Occipital lobe (tissue), 2 donors: ENCODE results near the gene CHRNB1. TPM values are rescaled to one million over a fixed set of nuclear protein-coding genes. Genes with fewer than 3 reads are reported as not detected.
A peak's percentile ranks its signal among the peaks of the same experiment; 100 is the strongest.
"Not testable (repeated sequence)": the region's sequence is repeated elsewhere in the genome, so short reads cannot be mapped to it uniquely, and the experiment has no call there.

Source experiments
- DNase-seq: peaks from one replicate; lab custom pipeline; 2025; lab: John Stamatoyannopoulos, UW
- total RNA-seq: library from RNA; depleted of rRNA; stranded (reverse); fragments of >200 nt; gene quantifications from one replicate; pipeline ENCODE4 v1.2.3, GENCODE V29; 2014

Gene CHRNB1
- total RNA-seq, 1 donor from 2014 or later = 17.2 TPM

DNA sequence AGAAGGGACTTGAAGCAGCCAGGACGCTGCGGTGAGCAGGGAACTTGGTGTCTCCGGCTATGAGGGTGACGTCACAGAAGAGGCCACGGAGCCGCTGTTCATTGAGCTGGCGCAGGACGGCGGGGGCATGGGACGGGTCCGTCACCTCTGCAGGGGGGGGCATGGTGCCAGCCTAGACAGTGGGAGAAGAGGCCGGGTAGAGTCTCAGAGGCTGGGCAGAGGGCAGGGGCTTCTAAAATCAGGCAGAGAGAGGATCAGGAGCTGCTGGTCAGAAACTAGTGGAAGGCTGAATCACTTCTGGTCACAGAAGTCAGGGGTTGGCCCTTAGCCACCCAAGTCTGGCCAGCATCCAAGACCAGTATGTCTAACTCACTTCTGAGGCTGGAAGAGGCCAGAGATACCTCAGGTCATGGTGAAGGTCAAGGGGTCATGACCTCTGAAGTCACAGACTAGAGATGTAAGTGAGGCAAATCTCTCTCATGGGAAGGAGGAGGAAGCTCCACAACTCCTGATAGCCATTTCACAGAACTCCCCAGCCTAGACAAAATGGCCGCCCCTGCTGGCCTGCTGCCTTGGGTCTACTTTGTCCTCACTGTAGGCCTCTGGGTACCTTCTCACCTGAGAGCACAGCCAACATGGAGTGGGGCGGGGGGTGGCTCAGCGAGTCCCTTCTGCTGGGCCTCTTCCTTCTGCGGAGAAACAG is 21.9 kb downstream of the CHRNB1 start:
- DNase-seq = no peak

DNA sequence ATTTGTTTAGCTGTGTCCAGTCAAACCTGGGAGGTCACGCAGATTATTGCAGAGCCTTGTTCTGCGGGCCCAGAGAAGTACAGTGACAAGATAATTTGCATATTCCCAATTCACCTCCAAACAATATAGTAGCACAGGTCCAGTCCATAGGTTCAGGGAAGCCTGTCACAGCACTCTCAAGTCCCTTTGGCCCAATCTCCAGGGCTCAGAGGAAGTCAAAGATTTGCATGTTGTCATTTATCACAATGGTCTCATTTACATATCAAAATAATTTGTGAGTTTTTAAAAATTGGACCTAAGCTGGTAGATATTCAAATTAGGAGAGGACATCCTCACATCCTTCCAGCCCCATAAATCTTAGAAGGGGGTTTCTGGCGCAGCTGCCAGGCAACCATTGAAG is 22.6 kb downstream of the CHRNB1 start:
- no peak for DNase-seq

DNA sequence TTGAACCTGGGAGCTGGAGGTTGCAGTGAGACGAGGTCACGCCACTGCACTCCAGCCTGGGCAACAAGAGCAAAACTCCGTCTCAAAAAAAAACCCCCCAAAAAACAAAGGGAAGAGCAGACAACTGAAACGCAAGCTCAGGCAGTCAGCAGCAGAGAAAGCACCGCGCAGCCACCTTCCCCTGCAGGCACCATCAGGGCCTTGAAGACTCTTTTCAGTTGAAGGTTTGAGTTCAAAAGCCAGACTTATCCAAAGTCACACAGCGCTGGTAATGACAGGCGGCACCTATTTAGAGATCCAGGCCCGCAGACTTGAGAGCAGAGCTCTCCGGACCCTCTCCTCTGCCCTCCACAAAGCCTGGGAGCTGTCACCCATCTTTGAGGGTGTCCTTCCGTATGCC is 23.4 kb downstream of the CHRNB1 start:
- DNase-seq = no peak

DNA sequence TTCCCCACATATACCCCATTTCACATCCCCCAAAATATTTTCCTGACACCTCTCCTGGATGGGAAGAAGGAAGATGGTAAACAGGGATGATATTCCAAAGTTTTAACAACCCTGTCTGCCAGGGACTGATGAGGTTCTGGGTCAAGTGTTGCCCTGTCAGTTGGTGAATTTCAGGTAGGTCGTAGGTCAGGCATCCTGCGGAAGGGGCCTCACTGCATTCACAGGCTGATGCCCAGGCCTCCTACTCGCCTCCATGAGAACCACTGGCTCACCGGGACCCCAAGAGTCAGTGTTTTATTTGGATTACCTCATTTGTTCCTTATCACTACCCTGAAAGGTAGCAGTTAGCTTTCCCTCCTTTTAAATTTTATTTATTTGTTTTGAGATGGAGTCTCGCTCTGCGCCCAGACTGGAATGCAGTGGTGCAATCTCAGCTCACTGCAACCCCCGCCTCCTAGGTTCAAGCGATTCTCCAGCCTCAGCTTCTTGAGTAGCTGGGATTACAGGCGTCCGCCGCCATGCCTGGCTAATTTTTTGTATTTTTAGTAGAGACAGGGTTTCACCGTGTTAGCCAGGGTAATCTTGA is 24.0 kb downstream of the CHRNB1 start:
- DNase-seq = no peak

DNA sequence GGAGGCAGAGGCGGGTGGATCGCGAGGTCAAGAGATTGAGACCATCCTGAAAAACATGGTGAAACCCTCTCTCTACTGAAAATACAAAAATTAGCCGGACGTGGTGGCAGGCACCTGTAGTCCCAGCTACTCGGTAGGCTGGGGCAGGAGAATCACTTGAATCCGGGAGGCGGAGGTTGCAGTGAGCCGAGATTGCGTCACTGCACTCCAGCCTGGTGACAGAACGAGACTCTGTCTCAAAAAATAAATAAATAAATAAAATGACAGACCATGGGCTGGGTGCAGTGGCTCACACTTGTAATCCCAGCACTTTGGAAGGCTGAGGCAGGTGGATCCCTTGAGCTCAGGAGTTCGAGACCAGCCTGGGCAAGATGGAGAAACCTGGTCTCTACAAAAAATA is 25.0 kb downstream of the CHRNB1 start:
- not testable (repeated sequence) for DNase-seq

DNA sequence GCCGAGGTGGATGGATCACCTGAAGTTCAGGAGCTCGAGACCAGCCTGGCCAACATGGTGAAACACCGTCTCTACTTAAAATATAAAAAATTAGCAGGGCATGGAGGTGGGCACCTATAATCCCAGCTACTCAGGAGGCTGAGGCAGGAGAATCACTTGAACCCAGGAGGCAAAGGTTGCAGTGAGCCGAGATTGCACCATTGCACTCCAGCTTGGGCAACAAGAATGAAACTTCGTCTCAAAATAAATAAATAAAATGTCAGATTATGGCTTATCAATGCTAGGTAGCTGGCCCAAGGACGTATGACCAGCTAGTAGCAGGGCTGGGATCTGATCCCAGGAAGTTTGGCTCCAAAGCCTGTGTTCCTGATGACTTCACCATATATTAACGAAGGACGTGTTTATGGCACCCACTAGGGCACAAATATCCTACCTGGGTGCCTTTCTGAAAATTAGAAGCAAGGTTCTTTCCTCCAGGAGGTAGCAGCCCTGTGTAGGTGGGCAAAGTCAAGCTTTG is 25.7 kb downstream of the CHRNB1 start:
- not testable (repeated sequence) for DNase-seq

DNA sequence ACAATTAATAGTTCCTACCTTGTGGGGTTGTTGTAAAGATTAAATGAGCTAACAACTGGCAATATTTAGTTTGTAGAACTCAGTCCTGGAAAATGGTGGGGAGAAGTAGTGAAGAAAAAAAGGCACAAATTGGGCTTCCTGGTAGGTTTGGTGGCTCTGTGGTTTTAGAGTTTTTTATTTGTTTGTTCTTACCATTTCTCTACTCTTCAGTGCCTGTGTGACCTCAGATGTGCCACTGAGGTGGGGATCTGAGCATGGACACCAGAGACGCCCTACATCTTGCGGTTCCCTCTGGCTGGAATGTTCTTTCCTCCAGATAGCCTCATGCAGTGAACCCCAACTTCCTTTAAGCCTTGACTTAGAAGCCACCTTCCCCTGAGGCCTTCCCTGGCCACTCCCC is 26.9 kb downstream of the CHRNB1 start:
- DNase-seq = no peak

DNA sequence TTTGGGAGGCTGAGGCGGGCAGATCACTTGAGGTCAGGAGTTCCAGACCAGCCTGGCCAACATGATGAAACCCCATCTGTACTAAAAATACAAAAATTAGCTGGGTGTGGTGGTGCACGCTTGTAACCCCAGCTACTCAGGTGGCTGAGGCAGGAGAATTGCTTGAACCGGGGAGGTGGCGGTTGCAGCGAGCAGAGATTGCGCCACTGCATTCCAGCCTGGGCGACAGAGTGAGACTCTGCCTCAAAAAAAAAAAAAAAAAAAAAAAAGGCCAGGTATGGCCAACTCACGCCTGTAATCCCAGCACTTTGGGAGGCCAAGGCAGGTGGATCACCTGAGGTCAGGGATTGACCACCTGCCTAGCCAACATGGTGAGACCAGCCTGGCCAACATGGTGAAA is 29.9 kb downstream of the CHRNB1 start:
- not testable (repeated sequence) for DNase-seq

DNA sequence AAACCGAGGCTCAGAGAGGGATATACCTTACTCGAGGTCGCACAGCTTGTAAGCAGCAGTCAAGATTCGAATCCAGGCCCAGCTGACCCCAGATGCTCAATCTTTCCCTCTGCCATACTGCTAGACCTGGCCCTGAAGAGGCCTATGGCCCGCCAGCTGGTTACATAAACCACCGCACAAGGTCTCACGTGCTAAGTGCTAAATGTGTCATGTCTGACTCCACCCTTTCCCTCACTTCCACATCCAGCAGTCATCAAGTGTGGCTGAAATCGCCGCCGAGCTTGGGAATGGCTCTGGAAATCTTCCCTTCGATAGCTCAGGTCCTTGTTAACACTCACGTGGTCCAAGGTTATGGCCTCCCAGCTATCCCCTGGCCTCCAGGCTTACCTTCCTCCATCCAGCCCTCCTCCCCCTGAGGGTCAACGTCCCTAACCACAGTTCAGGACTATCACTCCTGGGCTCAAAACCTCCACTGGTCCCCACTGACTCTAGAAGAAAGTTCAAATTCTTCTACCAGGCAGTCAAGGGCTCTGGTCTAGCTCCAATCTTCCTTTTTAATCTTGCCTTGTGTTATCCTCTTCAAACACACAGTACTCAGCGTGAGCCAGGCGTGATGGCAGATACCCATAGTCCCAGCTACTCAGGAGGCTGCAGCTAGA is 31.0 kb downstream of the CHRNB1 start:
- DNase-seq = no peak

DNA sequence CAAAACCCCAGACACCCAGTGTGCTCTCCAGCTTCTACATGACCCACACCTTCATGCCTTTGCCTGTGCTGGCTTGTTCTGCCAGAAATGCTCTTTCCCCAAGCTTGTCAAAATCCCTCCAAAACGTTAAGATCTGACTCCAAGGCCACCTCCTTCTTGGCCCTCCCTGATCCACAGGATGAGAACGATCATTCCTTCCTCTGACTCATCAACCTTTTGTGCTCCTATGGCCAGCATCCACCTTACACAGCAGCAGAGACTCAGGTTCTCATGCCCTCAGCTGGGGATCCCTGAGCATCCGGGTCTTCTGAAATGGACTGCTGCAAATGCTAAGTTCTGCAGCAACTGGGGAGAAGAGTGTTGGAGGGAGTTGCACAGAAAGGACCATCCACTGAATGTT is 31.6 kb downstream of the CHRNB1 start:
- DNase-seq = no peak

DNA sequence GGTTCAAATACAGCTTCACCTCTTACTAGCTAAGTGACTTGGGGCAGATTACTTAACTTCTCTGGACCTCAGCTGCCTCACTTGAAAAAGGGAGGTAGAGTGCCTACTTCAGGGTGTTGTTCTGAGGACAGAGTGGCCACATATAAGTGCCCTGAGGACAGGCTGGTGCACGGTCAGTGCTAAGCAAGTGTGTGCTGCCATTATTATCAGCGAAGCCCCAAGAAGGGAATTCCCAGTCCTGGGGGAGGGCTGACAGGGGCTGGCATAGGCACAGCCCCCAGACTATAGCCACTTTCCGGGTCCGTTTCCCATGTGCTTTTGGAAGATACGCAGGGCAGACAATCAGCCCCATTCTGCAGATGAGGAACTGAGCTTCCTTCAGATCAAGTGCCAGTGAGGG is 32.1 kb downstream of the CHRNB1 start:
- no peak for DNase-seq

DNA sequence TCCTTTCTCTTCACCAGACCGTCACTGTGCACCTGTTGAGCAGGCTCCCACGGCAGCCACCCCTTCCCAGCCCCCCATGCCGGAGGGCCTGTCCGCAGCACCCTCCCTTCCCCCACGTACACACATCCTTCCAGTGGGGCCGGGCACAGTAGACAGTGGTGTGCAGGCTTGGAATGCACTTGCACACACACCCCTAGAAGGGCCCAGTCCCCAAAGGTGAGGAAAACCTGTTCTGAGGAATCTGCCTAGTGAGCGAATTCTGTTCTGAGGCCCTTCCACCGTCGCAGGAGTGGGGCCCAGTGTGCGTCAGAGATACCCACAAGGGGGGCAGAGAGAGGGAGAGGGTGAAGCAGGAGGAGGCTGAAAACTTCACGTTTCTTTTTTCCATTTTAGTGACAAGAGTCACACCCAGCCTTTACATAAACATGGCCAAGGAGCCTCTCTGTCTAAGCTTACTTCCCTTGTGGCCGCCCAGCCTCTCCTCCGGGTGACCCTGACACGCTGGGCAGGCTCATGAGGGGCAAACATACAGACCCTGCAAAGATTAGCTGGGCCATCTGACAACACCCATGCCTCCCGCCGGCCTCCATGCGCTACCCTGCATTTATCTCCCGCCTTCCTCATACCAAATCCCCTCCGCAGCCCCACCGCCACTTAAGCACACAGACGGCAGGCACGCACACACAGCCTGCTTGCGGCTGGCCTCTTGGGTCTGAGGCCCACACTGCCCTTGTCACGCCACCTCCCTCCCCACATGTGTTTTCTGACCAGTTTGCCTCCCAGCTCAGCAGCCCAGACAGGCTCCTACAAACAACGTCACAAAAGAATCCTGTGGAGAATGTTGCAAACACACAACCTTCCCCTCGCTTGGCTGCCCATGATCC is 32.8 kb downstream of the CHRNB1 start:
- peak; percentile 45 for DNase-seq

DNA sequence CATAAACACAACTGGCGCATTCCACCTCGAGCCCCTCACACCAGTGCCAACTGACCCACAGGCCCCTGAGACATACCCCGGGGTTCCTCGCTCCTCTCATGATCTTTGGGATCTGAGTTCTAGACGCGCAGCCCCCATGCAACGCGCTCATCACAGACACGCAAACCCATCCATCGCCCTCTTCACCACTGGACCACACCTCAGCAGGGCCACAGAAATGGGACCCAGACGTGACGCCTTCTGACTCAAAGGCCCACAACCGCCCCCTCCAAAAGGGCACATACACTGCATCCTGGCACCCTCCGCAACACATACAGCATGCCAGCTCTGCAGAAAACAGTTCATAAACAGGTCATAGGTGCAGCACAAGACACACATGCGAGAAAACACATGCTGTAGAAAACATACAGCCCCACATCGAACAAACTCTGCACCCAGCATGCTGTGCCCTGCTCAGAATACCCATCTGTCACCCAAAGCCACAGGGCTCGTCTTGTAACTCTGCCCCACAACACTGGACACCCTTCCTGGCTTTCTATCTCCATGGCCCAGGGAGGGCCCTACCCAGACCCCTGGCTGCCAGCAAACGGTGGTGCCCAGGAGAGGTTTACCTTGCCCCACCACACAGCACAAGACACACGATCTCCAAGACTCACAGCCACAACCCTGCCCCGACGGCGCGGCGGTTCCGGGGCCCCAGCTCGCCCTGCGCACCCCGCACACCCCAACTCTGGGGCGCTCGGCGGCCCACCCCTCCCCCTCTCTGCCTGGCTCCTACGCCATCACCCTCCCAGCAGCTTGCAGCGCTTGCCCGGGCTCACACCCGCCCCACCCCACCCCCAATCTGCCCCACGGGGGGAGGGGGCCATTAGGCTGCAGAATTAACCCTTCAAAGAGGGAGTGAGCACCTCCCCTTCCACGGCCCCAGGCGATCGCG is 33.7 kb downstream of the CHRNB1 start:
- DNase-seq = peak; percentile 34

DNA sequence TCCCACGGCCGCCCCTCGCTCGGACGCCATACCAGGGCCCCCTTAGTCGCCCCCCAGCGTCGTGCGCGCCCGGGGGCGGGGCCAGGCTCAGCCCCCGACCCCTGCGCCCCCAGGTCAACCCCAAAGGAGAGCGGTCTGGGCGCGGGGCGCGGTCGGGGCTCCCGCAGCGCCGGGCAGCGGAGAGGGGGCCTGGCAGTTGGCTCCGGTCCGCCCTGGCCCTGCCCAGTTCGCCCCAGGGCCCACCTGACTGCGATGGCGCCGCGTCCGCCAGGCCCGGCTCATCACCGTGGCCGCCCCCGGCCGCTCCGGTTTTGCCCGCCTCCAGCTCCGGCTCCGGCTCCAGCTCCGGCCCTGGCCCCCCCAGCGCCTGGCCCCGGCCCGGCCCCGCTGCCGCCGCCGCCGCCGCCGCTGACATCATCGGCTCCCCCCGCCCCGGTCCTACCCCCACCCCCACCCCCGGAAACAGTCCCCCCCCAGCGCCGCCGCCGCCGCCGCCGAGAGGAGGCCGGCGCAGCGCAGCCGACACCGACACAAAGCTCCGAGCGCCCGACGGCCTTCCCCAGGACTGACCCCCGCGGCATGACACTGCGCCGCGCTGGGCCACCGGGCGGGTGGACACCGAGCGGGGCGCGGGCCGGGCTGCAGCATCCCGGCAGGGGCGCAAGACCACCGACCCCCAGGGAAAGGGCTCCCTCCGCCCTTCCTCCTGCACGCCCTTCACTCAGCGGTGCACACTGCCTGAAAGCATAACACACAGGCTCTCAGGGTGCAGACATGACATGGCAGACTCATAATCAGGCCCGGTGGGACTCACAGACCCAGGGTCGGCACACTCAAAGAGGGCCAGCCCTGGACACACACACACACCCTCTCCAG is 34.6 kb downstream of the CHRNB1 start, which contains the start of gene ZBTB4:
Gene ZBTB4, minus strand, starts transcription at position 419 of the 876 bp plus-strand sequence. CDS start 12,830 bp downstream, outside the sequence.
- peak; percentile 69 for DNase-seq

DNA sequence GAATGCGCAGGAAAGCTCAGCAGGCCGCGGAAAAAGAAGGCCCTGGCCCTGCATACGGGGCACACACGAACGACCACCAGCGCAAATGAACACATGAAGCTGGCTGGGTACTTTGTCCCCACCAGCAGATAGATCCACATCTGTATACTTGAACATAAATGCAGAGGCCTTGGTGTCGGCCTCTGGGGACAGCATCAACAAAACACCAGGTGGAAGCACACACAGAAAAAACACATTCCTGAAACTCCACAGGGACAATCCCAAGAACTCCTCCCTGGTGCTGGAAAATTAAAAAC is 35.2 kb downstream of the CHRNB1 start:
- DNase-seq = no peak

DNA sequence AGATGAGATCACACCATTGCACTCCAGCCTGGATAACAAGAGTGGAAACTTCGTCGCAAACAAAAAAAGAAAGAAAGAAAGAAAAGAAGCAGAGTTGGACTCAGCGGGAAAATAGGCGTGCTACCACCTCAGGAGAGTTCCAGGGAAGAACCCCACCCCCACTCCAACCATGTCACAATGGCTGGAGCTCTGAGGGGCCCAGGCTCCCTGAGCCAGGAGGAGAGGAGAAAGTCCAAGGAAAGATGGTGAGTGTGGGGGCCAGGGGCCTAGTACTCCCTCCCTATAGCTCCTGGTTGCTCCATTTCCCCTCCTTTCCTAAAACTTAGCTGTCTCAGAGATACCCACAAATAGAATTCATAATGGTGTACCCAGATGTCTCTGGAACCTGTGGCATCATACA is 36.4 kb downstream of the CHRNB1 start, which contains the start of gene SLC35G6:
Gene SLC35G6, plus strand, starts transcription at position 172 of the 400 bp plus-strand sequence. Its CDS starts 71 bp downstream, at position 243.
- DNase-seq = not testable (repeated sequence)

DNA sequence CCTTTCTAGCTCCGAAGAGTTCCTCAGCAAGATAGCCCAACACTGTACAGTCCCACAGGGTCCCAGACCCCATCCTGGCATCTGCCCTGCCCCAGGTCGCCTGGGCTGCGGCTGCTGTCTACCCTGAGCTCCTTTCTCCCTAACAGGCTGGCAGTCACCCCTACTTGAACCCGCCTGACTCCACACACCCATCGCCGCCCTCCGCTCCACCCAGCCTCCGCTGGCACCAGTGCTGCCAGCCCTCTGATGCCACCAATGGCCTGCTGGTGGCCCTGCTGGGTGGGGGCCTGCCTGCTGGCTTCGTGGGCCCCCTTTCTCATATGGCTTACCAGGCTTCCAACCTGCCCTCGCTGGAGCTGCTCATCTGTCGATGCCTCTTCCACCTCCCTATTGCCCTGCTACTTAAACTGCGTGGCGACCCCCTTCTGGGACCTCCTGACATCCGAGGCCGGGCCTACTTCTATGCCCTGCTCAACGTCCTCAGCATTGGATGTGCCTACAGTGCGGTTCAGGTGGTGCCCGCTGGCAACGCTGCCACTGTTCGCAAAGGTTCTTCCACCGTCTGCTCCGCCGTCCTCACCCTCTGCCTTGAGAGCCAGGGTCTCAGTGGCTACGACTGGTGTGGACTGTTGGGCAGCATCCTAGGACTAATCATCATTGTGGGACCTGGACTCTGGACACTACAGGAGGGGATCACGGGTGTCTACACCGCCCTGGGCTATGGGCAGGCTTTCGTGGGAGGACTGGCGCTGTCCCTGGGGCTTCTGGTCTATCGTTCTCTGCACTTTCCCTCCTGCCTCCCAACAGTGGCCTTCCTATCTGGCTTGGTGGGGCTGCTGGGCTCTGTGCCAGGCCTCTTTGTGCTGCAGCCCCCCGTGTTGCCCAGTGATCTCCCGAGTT is 37.2 kb downstream of the CHRNB1 start:
- not testable (repeated sequence) for DNase-seq

DNA sequence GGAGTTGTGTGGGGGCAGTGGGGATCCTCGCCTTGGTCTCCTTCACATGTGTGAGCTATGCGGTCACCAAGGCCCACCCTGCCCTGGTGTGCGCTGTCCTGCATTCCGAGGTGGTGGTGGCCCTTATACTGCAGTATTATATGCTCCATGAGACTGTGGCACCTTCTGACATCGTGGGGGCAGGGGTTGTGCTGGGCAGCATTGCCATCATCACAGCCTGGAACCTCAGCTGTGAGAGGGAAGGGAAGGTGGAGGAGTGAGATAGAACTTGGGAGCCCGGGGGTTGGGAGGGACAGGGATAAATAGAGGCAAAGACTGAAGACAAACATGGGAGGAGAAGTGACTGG is 37.9 kb downstream of the CHRNB1 start:
- DNase-seq = not testable (repeated sequence)
